OCI-LY7 (cell line): Measurements from ENCODE around the gene PRMT1. TPM values are rescaled to one million over a fixed set of nuclear protein-coding genes. Genes with fewer than 3 reads are reported as not detected.

Source experiments
- BruUV-seq: library from RNA; stranded (reverse); fragments of 400-500 nt; replicated peaks from 2 replicates; lab custom pipeline; 2021; lab: Mats Ljungman, UMichigan
- CTCF ChIA-PET: fragments of 300-600 bp; sonication (Branson Sonifier 250); formaldehyde crosslinking; loops from one replicate; lab custom pipeline; 2022; ENCODE audit warnings: antibody characterized with exemption; ENCODE audit not compliant: unreplicated experiment; lab: Charles Lee
- POLR2A ChIA-PET: fragments of 300-600 bp; sonication (Branson Sonifier 250); formaldehyde crosslinking; loops from one replicate; lab custom pipeline; 2022; ENCODE audit warnings: antibody characterized with exemption; lab: Charles Lee
- DNase-seq: peaks from one replicate; pipeline ENCODE4 v3.0.0-alpha.2; 2015; ENCODE audit warnings: low spot score
- H2AFZ ChIP-seq: fragments of 200-600 bp; sonication (generic), shearing (Covaris generic); 2 replicates; pipeline ENCODE4 v1.6.1; 2014; ENCODE audit warnings: mild to moderate bottlenecking, antibody characterized with exemption, low read length, moderate library complexity
- H3K27ac ChIP-seq: fragments of 200-600 bp; sonication (generic); 2 replicates; pipeline ENCODE4 v1.5.1; 2014; ENCODE audit warnings: mixed run types, low read depth, mild to moderate bottlenecking, moderate library complexity, low read length, inconsistent platforms; ENCODE audit not compliant: poor library complexity, severe bottlenecking
- H3K36me3 ChIP-seq: fragments of 200-600 bp; sonication (generic); 2 replicates; pipeline ENCODE4 v1.6.1; 2014; ENCODE audit warnings: mild to moderate bottlenecking, antibody characterized with exemption, low read length, moderate library complexity, mixed read lengths; ENCODE audit not compliant: insufficient read depth
- H3K4me1 ChIP-seq: fragments of 200-600 bp; sonication (generic); 2 replicates; pipeline ENCODE4 v1.5.1; 2014; ENCODE audit warnings: mild to moderate bottlenecking, low read length; ENCODE audit not compliant: insufficient read depth, poor library complexity, severe bottlenecking
- H3K4me2 ChIP-seq: fragments of 200-600 bp; sonication (generic); 2 replicates; pipeline ENCODE4 v1.6.1; 2014; ENCODE audit warnings: mild to moderate bottlenecking, low read length
- H3K4me3 ChIP-seq: fragments of 200-600 bp; sonication (generic); 2 replicates; pipeline ENCODE4 v1.5.1; 2014; ENCODE audit warnings: mild to moderate bottlenecking, low read depth, low read length; ENCODE audit not compliant: poor library complexity, severe bottlenecking
- H3K79me2 ChIP-seq: fragments of 200-600 bp; sonication (generic); 2 replicates; pipeline ENCODE4 v1.6.1; 2016; ENCODE audit warnings: low read depth, mild to moderate bottlenecking, low read length, moderate library complexity, mixed read lengths; ENCODE audit not compliant: insufficient read depth
- H3K9me2 ChIP-seq: fragments of 200-600 bp; sonication (generic); 2 replicates; pipeline ENCODE4 v1.6.1; 2016; ENCODE audit warnings: mild to moderate bottlenecking, low read length, mixed read lengths; ENCODE audit not compliant: insufficient read depth
- H3K9me3 ChIP-seq: fragments of 200-600 bp; sonication (generic); 2 replicates; pipeline ENCODE4 v1.6.1; 2014; ENCODE audit warnings: mild to moderate bottlenecking, mixed run types, low read length, mixed read lengths
- H4K20me1 ChIP-seq: fragments of 200-600 bp; sonication (generic); 2 replicates; pipeline ENCODE4 v1.6.1; 2014; ENCODE audit warnings: mild to moderate bottlenecking, antibody characterized with exemption, low read length, moderate library complexity, mixed read lengths; ENCODE audit not compliant: insufficient read depth
- EZH2phosphoT487 ChIP-seq: fragments of 200-600 bp; sonication (generic); IDR thresholded peaks from 2 replicates; pipeline ENCODE4 v1.6.1; 2018; ENCODE audit warnings: low read depth, borderline replicate concordance, mild to moderate bottlenecking, mixed run types, antibody characterized with exemption, low read length, moderate library complexity, mixed read lengths
- intact Hi-C: fragments of 100-400 bp; cut with micrococcal nuclease; formaldehyde crosslinking; loops from one replicate; pipeline ENCODE4 v1.10.0; 2022; ENCODE audit not compliant: unreplicated experiment
- total RNA-seq, 2 experiments: library from RNA; depleted of rRNA in 1 of 2; stranded (reverse); fragments of >200 nt in 1 of 2; shearing (Covaris generic) in 1 of 2; gene quantifications; 2 replicates each; pipeline ENCODE4 v1.2.3, GENCODE V29; 2014 to 2022
- TF ChIP-seq, protein P1 (sequence below): fragments of 200-600 bp; sonication (generic); conservative IDR thresholded peaks from 2 replicates; pipeline ENCODE4 v1.5.1; 2014; ENCODE audit warnings: mild to moderate bottlenecking, antibody characterized with exemption, low read length, moderate library complexity, mixed read lengths

Gene PRMT1
- total RNA-seq, 2 experiments from 2014 or later, result 266 to 403 TPM

DNA sequence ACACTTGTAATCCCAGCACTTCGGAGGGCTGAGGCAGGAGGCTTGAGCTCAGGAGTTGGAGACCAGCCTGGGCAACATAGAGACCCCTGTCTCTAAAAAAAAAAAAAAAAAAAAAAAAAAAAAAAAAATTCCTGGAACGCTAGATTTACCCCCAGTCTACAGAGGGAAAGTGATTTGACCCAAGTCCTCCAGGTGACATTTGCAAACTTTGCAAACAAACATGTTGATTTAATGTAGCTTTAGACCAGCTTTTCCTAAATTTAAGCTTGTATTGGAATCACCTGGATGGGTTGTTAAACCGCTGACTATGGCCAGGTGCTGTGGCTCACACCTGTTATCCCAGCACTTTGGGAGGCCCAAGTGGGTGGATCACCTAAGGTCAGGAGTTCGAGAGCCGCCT, 22.3 kb downstream of the PRMT1 start:
- no peaks in the 10 kb centered on the region for H3K4me1 ChIP-seq
- no peaks in the 10 kb centered on the region for H3K79me2 ChIP-seq
- no TSS peak for BruUV-seq
- POLR2A ChIA-PET, result interaction anchor here (0.6 kb wide), 1 partner anchor 34 kb away, joined by 4 read pairs; no protein-coding TSS in a partner anchor
- no peaks in the 10 kb centered on the region for H3K36me3 ChIP-seq
- H3K27ac ChIP-seq, result no peak overlapping the region
- CTCF ChIA-PET, result no interaction called here
- H3K9me3 ChIP-seq, result no peaks in the 10 kb centered on the region
- no peak overlapping the region for H3K4me2 ChIP-seq
- H3K9me2 ChIP-seq, result no peaks in the 10 kb centered on the region
- TF ChIP-seq EZH2phosphoT487, result no peak
- TF ChIP-seq, protein P1, sequence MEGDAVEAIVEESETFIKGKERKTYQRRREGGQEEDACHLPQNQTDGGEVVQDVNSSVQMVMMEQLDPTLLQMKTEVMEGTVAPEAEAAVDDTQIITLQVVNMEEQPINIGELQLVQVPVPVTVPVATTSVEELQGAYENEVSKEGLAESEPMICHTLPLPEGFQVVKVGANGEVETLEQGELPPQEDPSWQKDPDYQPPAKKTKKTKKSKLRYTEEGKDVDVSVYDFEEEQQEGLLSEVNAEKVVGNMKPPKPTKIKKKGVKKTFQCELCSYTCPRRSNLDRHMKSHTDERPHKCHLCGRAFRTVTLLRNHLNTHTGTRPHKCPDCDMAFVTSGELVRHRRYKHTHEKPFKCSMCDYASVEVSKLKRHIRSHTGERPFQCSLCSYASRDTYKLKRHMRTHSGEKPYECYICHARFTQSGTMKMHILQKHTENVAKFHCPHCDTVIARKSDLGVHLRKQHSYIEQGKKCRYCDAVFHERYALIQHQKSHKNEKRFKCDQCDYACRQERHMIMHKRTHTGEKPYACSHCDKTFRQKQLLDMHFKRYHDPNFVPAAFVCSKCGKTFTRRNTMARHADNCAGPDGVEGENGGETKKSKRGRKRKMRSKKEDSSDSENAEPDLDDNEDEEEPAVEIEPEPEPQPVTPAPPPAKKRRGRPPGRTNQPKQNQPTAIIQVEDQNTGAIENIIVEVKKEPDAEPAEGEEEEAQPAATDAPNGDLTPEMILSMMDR, result no peak
- intact Hi-C loops, result no loop called here
- no peaks in the 10 kb centered on the region for H4K20me1 ChIP-seq
- DNase-seq, result no peak
- no peak overlapping the region for H3K4me3 ChIP-seq
- H2AFZ ChIP-seq, result no peak overlapping the region

DNA sequence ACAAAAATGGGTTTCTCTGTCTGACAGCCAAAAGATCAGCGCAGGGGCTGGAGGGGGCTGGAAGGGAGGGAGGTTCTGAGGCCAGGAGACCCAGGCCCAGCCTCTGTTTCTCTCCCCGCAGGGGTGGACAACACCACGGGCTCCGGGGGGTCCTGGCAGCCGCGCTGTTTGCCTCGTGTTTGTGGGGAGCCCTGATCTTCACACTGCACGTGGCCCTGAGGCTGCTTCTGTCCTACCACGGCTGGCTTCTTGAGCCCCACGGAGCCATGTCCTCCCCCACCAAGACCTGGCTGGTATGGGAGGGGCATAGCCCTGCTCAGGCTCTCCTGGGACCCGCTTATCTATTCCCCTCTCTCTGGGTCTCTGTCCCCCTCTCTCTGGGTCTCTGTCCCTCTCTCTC, 23.5 kb downstream of the PRMT1 start:
- Histone ChIP-seq H3K9me3 (no peaks in the 10 kb centered on the region), H3K27ac (no peak overlapping the region), H3K4me2 (no peak overlapping the region), H4K20me1 (no peaks in the 10 kb centered on the region), H3K36me3 (no peaks in the 10 kb centered on the region), H3K9me2 (no peaks in the 10 kb centered on the region), H3K79me2 (no peaks in the 10 kb centered on the region), H3K4me3 (no peak overlapping the region), H2AFZ (no peak overlapping the region), H3K4me1 (no peaks in the 10 kb centered on the region)
- no TSS peak for BruUV-seq
- ChIA-PET CTCF (no interaction called here), POLR2A (no interaction called here)
- no peak for DNase-seq
- no peak for TF ChIP-seq EZH2phosphoT487
- TF ChIP-seq, protein P1, result no peak
- intact Hi-C loops, result no loop called here

DNA sequence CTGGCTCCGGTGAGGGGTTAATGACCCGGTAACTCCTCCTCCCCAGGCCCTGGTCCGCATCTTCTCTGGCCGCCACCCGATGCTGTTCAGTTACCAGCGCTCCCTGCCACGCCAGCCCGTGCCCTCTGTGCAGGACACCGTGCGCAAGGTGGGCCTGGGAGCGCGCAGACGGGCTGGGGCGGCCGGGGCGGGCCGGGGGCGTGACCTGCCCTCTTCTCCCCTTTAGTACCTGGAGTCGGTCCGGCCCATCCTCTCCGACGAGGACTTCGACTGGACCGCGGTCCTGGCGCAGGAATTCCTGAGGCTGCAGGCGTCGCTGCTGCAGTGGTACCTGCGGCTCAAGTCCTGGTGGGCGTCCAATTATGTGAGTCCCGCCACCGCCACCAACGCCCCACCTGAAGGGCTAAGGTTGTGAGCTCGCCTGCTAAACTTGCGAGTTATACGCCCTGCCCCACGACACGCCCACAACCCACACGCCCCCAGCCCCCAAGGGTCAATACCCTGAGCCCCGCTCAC, 24.3 kb downstream of the PRMT1 start:
- CTCF ChIA-PET, result no interaction called here
- Histone ChIP-seq H3K4me2 (no peak overlapping the region), H3K4me1 (no peaks in the 10 kb centered on the region), H3K4me3 (no peak overlapping the region), H4K20me1 (no peaks in the 10 kb centered on the region), H3K27ac (no peak overlapping the region), H3K79me2 (no peaks in the 10 kb centered on the region), H3K36me3 (no peaks in the 10 kb centered on the region), H2AFZ (no peak overlapping the region), H3K9me3 (no peaks in the 10 kb centered on the region), H3K9me2 (no peaks in the 10 kb centered on the region)
- DNase-seq, result no peak
- no TSS peak for BruUV-seq
- intact Hi-C loops, result no loop called here
- no peak for TF ChIP-seq EZH2phosphoT487
- TF ChIP-seq, protein P1, result no peak
- POLR2A ChIA-PET, result no interaction called here
